Stimulated activated CD8-positive, alpha-beta memory T cell treated with anti-CD3 and anti-CD28 coated beads, Interleukin-2, amount 100 ng/mL, for 48 hours (primary cell): ENCODE measurements around the gene IQSEC1.

Source experiments
- DNase-seq, 2 donors: peaks; one replicate each; pipeline ENCODE4 v3.0.0-alpha.2; 2020; ENCODE audit warnings: low read depth in 2 of 2

The IQSEC1 gene

GRCh38 chr3:13073326-13074005, at the start of gene IQSEC1:
Gene IQSEC1 (minus strand): TSS chr3:13073429. CDS start chr3:13073014, 415 bp downstream.
- peak; percentile 54 to 67 for DNase-seq

DNA sequence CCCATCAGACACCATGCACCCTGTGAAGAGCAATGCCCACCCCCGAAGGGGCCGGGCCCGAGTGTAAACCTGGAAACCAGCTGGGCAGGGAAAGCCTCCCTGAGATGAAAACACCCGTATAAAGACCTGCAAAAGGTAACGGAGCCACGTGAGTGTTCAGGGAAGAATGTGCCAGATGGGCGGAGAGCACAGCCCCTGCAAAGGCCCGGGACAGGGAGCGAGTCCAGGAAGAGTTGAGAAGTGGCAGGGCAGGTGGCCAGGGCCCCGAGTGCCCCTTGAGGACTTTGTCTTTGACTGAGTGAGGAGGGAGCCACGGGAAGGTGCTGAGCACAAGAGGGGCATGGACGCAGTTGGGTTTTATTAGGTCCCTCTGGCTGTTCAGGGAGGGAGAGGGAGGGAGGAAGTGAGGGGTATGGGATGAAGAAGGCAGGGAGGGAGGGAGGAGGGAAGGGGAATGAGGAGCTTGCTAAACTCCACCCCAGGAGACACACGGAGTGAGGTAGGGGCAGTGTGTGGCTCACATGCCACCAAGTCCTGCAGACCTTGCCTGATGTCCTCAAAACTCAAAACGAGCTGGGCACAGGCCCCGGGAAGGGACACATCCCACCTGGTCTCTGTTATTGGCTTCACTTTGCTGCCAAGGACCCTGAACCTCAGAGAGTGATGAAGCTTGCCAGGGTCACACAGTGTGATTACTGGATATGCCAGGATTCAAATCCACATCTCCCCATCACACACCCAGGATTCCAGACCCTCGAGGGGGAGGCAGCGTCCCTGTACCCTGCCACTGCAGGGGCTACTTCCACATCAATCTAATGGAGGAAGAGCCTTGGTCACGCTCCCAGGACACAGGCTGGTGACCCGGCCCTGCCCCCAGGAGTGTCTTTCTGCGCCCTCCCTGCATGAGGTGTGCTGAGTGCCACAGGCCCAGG, 49.1 kb upstream of the IQSEC1 start:
- no peak for DNase-seq

- DNase-seq, result no peak
Observed at GRCh38 chr3:13121553-13122001, 48.3 kb upstream of the IQSEC1 start.

DNA sequence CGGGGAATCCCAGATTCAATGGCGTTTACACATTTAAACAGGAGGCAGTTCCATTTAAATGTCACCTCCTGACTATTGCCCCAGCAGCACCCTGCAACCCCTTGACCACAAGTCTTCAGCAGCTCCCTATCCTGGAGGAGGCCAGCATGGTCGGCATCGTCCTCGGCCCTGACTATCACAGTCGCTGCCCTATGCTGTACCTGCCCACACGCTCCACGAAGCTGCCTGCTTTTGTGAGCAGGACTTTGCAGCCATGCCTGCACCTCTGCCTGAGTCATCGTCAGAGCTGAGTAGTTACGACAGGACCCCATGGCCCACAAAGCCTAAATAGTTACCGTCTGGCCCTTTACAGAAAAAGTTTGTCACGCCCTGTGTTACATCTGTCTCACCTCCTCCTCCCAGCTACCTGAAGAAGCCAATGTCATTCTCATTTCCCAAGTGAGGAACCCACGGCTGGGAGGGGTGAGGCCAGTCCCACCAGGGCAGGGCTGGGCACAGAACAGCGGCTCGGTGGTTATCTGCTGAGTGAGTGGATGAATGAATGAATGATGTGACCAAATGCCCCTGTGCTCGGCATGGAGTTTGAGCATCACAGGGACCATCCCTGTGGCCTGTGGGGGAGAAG, 47.8 kb upstream of the IQSEC1 start:
- DNase-seq, result no peak

GRCh38 chr3:13120289-13120927, 47.2 kb upstream of the IQSEC1 start:
- DNase-seq, result no peak

- DNase-seq, result no peak
Observed at GRCh38 chr3:13119471-13120220, 46.4 kb upstream of the IQSEC1 start.

DNA sequence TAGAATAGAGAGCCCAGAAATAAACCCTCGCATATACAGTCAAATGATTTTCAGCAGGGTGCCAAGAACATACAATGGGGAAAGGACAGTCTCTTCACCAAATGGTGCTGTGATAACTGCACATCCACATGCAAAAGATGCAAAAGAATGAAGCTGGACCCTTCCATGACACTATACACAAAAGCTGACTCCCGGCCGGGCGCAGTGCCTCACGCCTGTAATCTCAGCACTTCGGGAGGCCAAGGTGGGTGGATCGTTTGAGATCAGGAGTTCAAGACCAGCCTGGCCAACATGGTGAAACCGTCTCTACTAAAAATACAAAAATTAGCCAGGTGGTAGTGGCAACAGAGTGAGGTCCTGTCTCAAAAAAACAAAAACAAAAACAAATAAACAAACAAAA, 43.2 kb upstream of the IQSEC1 start:
- no peak for DNase-seq

- DNase-seq, result no peak
Observed at GRCh38 chr3:13115991-13116390, 42.8 kb upstream of the IQSEC1 start.

DNA sequence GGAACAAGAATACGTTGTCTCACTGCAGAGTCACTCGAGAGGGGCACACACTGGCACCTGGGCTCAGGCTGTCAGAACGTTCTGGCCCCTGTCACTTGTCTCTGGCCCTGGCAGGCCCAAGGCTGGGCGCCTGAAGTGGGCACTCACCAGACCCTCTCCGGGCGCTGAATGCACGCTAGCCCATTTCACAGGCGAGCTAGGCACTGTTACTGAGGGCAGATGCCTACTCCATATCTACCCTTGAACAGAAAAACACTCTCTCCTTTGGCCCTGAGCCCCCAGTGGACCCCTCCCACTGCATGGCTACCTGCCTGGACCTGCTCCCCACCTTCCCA, 42.3 kb upstream of the IQSEC1 start:
- DNase-seq, result no peak

- no peak for DNase-seq
Observed at GRCh38 chr3:13114811-13115575, 41.8 kb upstream of the IQSEC1 start.

DNA sequence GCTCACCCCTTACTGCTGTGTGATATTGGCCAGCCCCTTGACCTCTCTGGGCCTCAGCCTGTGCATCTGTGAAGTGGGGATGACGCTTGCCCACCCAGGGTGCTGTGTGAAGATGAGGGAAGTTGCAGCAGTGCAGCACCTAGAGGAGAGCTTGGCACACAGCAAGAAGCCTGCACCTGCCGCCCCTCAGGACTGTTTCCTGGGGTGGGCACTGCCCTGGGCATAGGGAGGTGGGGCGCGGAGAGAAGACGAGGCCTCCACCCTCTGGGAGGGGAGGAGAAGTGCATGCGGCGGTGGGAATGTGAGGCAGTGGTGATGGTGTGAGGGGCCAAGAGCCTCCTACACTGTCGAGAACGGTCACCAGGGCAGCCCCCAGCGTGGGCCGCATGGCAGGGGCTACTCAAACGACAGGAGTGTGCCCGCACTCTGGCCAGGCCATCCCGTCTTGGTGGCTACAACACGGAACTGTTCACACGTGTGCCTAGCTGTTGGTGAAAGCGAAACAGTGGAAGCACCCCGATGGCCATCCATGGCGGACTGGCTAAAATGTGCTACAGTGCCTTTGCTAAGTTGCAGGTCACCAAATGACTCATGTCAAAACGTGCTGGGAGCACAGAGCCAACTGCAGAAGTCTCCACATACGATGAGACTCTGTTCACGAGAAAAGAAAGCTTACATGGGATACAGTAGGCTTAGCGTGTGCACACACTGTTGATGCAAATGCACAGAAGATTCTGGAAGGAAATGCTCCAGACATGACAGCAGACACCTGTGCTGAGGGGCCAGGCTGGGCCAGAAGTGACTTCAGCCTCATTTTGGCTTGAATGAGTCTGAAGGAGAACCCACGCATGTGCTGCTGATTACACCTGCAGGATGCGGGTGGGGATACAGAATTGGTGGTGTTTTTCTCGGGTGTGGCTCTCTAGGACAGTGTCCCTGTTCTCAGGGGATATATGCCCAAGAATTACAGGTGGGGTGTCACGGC, 40.4 kb upstream of the IQSEC1 start:
- DNase-seq, result no peak

DNA sequence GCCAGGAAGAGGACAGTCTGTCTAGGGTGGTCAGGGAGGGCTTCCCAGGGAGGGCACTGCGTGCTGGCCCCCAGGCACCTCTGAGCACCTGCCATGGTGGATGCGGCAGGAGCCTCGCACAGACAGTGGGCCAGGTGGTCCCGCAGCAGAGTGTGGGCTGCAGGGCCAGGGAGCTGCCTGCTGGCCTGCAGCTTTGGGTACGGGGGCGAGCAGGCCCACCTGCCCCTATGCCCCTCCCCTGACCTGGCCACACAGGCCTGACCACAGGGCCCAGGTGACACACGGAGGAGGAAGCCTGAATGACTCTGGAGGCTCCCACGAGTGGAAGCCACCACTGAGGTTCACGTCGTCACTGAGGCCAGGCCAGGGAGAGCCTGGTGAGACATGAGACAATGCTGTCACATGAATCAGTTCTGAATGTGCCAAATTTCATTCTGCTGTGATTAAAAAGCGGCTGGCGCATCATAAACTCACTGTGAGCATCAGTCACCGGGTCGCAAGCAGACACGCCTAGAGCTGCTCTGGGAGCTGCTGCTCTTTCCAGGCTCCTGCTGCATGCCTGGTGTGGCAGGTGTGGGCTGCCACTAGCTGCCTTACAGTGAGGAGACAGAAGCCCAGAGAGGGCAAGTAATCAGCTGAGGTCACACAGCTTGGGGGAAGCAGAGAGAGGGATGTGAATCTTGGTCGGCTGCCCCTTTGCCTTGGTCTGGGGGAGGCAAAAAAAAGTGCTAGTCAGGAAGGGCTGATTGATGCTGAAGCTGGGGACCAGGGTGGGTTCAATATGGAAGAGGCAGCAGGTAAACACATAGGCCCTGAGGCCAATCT, 39.5 kb upstream of the IQSEC1 start:
- DNase-seq, result no peak

DNA sequence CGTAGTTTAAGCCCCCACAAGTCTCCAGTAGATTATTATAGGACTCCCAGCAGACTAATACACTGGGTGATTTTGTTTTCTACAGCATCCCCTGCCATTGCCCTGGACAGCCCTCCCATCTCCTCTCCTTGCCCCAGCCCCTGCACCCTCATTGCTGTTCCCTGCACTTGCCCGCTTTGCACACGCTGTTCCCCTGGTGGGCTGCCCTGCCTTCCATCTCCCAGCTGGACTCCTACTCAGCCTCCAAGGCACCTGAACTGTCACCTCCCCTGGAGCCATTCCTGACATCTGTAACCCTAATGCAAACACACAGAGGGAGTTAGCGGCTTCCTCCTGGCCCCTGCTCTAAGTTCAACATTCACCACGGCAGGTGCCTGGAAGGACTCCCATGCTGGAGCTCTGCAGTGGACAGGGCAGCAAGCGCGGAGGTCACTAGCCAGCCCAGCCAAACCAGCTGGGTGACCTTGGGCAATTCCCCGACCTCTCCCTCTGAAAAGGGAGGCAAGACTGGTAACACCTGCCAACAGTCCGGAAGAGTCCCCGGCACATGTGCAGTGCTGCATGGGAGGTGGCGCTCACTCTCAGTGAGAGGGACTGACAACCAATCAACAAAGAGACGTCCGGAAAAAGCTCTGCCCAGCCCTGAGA, 38.8 kb upstream of the IQSEC1 start:
- no peak for DNase-seq

GRCh38 chr3:13111173-13111872, 38.1 kb upstream of the IQSEC1 start:
- no peak for DNase-seq

DNA sequence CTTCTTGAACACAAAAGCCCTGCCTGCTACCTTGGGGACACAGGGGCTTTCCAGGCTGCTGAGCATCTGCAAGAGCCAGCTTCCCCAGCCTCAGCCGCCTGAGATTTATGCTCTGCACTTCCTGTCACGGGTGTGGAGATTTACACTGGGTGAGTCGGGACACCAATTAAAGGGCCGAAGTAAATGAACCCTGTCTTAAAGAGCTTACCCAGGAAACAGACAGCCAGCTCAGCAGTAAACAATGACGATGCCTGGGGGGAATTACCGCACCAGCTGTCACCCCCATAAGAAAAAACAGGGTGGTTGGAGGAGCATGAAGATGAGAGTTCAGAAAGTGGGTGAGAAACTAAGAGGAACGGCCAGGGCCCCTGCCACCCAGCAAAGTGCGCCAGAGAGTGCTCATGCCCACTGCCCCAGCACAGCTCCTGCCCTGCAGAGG, 37.5 kb upstream of the IQSEC1 start:
- no peak for DNase-seq

DNA sequence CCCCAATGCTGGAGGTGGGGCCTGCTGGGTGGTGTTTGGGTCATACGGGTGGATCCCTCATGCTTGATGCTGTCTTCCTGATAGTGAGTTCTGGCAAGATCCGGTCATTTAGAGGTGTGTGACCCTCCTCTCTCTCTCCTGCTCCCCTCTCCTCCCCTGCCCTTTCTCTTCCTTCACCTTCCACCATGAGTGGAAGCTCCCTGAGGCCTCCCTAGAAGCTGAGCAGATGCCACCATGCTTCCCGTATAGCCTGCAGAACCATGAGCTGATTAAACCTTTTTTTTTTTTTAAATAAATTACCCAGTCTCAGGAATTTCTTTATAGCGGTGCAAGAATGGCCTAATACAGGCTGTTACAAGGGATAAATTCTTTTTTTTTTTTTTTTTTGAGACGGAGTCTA, 36.3 kb upstream of the IQSEC1 start:
- no peak for DNase-seq

DNA sequence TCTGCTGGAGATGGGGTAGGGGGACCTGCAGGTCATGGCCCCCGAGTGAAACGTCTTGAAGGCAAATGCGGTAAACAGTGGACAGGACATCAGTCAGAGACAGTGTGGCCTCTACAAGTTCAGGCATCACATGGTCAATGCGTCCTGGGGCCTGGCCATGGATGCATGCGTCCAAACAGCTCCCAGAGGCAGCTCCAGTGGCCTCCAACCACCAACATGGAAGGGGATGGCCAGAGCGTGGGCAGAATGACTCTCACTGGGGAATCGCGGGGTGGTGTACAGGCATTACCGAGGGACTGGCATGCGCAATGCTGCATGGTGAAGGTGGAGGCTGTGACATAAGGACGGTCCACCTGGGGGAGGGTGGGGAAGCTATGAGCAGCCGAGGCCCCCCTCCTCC, 35.6 kb upstream of the IQSEC1 start:
- DNase-seq, result no peak
